Kidney epithelial cell (primary cell): ENCODE results near the gene HSPBAP1. TPM values are rescaled to one million over a fixed set of nuclear protein-coding genes. Genes with fewer than 3 reads are reported as not detected.

Experiments used
- DNase-seq: peaks from one replicate; pipeline ENCODE4 v3.0.0-alpha.2; 2010; ENCODE audit warnings: low read depth
- H3K27me3 ChIP-seq: 2 replicates; pipeline ENCODE4 v1.6.0; 2011; ENCODE audit warnings: low read length; ENCODE audit not compliant: control insufficient read depth, insufficient read depth
- H3K36me3 ChIP-seq: 2 replicates; pipeline ENCODE4 v1.5.1; 2011; ENCODE audit warnings: low read length; ENCODE audit not compliant: control insufficient read depth, insufficient read depth
- H3K4me3 ChIP-seq: 2 replicates; pipeline ENCODE4 v1.5.1; 2011; ENCODE audit warnings: low read depth, mild to moderate bottlenecking, control low read depth, low read length
- CTCF ChIP-seq: IDR thresholded peaks from 2 replicates; pipeline ENCODE4 v1.5.1; 2011; ENCODE audit warnings: mild to moderate bottlenecking, moderate library complexity, low read length, control low read depth, inconsistent platforms; ENCODE audit not compliant: insufficient read depth, poor library complexity, severe bottlenecking
- total RNA-seq: library from RNA; depleted of rRNA; stranded (reverse); fragments of >200 nt; gene quantifications from 2 replicates; pipeline ENCODE4 v1.2.3, GENCODE V29; 2015

HSPBAP1 gene
- total RNA-seq, 1 donor from 2014 or later, result 10.7 TPM

GRCh38 chr3:122772827-122773226 lies 20.8 kb downstream of the HSPBAP1 start:
- no peaks in the 10 kb centered on the region for H3K36me3 ChIP-seq
- no peak overlapping the region for H3K4me3 ChIP-seq
- no peaks in the 10 kb centered on the region for H3K27me3 ChIP-seq
- no peak for DNase-seq
- TF ChIP-seq CTCF, result no peak

- no peak overlapping the region for H3K4me3 ChIP-seq
- TF ChIP-seq CTCF, result no peak
- no peaks in the 10 kb centered on the region for H3K27me3 ChIP-seq
- no peak for DNase-seq
- no peaks in the 10 kb centered on the region for H3K36me3 ChIP-seq
Observed at GRCh38 chr3:122770521-122771202, 23.0 kb downstream of the HSPBAP1 start.

- Histone ChIP-seq H3K27me3 (no peaks in the 10 kb centered on the region), H3K36me3 (no peaks in the 10 kb centered on the region), H3K4me3 (no peak overlapping the region)
- TF ChIP-seq CTCF, result no peak
- no peak for DNase-seq
Observed at GRCh38 chr3:122767540-122768372, 25.9 kb downstream of the HSPBAP1 start.

DNA sequence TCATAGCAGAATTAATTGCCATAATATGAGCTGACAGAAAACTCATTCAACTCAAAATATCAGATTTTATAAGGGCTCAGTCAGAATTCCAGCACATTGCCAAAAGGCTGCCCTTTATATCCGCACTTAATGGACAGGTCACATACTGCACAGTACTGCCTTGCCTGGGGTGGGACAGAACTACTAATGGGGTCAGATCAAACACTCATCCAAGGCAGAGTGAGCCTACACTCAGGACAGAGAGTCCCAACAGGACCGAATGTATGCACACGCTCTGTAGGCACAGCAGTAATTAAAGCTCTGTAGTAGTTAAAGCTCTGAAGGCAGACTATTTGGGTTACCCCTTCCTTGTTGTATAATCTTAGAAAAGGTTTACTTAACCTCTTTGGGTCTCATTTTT lies 27.2 kb downstream of the HSPBAP1 start:
- H3K27me3 ChIP-seq, result no peaks in the 10 kb centered on the region
- TF ChIP-seq CTCF, result no peak
- no peak overlapping the region for H3K4me3 ChIP-seq
- no peaks in the 10 kb centered on the region for H3K36me3 ChIP-seq
- DNase-seq, result no peak

DNA sequence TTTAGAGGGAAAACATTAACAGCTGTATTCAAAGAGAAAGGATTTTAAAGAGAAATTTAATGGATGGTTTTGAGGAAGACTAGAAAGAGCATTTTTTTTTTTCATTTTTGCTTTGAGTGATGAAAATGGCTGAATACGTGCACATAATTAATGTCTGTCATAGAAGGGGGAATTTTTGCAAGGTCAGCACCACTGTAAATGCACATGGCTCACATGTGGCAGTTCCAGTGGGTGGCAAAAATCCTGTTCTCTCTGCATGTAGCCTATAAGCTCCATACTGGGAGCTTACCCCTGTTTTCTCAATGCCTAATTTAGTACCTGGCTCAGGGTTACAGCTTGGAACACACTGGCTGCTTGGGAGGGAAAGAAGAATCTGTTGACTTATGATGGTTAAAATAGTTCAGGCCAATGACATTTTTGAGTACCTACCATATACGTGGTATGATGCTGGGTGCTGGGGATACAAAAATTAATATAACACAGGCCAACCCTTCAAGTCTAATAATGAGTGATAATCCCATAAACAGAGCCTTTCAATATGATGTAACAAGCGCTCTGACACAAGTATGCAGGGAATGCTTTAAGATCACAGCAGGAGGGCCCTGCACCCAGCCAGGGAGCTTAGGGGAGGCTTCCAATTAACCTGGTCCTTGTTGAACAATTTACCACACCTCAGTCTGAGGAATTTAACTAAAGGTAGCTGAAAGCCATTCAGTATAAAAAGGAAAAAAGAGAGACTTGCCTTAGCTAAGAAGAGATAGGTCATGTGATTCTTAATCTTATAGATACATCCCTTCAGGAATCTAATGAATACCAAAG lies 33.0 kb downstream of the HSPBAP1 start:
- peaks cover 1% of the 10 kb centered on the region for H3K36me3 ChIP-seq
- TF ChIP-seq CTCF, result no peak
- no peak for DNase-seq
- H3K4me3 ChIP-seq, result no peak overlapping the region
- no peaks in the 10 kb centered on the region for H3K27me3 ChIP-seq
